T-helper 1 cell treated with Interleukin-12 subunit alpha and Interleukin-12 subunit beta and Interleukin-4 antibody, amounts not matched to agents 30 ng/mL and 1 ng/mL, for 36 hours (primary cell): ENCODE data around the gene LITAF. TPM values are rescaled to one million over a fixed set of nuclear protein-coding genes. Genes with fewer than 3 reads are reported as not detected.
"Not testable (repeated sequence)": the region's sequence is repeated elsewhere in the genome, so short reads cannot be mapped to it uniquely, and the experiment has no call there.

ENCODE experiments used
- intact Hi-C: fragments of 100-400 bp; cut with micrococcal nuclease; formaldehyde crosslinking; loops from one replicate; pipeline ENCODE4 v1.15.1; 2024
- total RNA-seq: library from RNA; stranded (reverse); gene quantifications from 2 replicates; pipeline ENCODE4 v1.2.3, GENCODE V29; 2022

Gene LITAF
- total RNA-seq, 1 donor from 2014 or later = 126 TPM

DNA sequence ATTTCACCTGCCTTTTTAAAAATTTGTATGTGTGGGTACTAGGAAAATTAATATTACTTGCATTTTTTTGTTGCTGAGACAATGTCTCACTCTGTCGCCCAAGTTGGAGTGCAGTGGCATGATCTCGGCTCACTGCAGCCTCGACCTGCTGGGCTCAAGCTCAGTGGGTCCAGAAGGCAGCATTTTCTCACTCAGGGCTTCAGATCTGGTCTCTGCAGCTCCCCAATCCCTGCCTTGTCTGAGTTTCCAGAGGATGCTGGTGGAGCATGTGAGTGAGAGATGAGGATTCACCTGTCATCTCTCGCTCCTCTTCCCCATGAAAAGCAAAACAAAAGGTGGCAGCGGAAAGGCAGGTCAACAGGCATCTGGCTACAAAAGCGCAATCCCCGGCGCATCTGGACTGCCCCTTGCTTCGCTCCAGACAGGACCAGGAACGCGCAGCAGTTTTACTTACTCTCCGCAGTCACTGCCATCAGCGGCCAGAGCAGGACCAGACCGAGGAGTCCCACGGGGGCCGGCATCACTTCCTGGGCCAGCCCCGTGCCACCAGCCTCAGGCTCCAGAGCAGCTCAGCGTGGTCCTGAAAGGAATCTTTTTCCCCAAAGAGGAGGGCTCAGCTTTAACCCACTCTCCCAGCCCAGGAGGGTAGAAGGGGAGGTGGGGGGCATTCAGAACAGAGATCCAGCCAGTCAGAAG, 59.9 kb downstream of the LITAF start:
- intact Hi-C loops = no loop called here

DNA sequence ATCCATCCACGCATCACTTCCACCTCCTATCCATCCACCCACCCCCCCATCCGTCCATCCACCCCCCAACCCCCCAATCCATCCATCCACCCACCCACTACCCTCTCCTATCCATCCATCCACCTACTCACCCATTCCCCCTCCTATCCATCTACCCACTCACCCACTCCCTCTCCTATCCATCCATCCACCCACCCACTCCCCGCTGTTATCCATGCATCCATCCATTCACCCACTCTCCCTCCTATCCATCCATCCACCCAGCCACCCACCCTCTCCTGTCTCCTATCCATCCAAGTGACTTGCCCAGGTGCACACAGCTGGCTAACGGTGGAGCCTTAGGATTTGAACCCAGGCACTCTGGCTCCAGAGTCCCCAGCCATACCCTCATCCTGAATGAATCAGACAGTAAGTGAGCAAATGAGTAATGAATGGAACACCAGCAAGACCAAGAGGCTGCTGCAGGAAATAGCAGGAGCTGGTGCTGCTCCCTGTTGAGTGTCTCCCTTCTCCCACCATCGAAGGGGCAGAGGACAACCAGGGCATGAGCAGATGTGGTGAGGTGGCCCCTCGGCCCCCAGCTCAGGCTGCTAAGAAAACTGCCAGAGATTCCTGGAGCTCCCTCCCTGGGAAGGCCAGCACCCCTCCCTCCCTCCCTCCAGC, 62.5 kb downstream of the LITAF start:
- intact Hi-C loops = loop anchor here (5.0 kb wide), 1 partner anchor 102 kb away; no protein-coding TSS in a partner anchor

GRCh38 chr16:11521055-11521454, 65.7 kb downstream of the LITAF start:
- intact Hi-C loops = loop anchor here (5.0 kb wide), 1 partner anchor 99 kb away; no protein-coding TSS in a partner anchor

DNA sequence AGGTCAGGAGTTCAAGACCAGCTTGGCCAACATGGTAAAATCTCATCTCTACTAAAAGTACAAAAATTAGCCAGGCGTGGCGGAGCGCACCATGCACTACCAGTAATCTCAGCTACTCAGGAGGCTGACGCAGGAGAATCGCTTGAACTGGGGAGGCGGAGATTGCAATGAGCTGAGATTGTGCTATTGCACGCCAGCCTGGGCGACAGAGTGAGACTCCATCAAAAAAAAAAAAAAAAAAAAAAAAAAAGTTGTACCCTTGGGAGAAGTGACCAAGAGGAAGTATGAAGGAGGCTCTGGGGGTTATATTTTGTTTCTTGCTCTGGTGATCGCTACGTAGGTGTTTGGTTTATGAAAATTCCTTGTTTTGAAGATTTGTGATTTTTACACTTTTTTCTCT, 66.3 kb downstream of the LITAF start:
- intact Hi-C loops = loop anchor here (5.0 kb wide), 1 partner anchor 98 kb away; no protein-coding TSS in a partner anchor

DNA sequence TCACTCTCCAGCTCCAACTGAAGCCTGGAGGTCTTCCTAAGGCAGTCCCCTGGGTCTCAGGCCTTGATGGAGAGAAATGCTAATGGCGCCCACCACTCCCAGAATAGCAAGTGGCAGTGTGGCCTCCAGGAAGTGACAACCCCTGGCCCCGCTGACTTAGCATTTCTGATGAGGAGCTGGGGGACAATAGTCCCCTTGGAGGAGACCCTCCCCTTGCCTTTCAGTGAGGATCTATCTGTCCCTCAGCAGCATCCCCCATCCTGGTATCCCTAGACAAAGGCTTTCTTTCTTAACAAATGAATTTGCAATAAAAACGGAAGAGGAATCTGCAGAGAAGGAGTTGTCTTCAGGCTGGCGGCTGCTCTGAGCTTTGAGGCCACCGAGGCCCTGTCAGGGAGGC, 68.8 kb downstream of the LITAF start:
- intact Hi-C loops = no loop called here

DNA sequence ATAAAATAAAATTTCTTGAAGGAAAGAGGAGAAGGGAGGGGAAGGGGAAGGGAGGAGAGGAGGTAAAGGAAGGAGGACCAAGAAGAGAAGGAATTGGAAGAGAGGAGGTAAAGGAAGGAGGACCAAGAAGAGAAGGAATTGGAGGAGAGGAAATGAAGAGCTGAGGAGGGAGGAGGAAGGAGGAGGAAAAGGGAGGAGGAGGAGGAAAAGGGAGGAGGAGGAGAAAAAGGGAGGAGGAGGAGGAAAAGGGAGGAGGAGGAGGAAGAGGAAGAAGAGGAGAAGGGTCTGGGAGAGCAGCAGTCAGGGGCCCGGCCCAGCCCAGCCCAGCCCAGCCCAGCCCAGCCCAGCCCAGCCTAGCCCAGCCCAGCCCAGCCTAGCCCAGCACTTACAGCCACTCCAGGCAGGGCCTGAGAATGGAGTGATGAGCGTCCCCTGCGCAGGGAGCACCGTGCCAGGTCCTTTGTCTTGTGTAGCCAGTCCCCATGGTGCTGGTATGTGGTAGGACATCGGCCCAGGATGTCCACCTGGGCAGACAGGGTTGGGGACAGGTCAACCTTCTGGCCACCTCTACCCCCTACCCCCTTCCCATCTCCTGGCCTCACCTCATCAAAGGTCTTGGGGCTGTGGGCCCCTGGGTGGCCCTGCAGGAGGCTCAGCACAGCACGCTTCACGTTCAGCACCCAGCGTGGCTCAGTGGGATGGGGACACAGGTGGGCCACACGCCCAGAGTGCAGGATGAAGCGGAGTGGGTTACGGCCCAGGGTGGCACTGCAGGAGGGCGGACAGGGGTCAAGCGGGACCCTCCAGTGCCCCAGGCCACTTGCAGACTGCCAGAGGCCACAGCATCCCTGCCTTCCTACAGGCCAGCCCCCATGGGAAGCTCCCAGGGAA, 70.9 kb downstream of the LITAF start:
- intact Hi-C loops = no loop called here

GRCh38 chr16:11514283-11514682, 72.4 kb downstream of the LITAF start:
- intact Hi-C loops = no loop called here

DNA sequence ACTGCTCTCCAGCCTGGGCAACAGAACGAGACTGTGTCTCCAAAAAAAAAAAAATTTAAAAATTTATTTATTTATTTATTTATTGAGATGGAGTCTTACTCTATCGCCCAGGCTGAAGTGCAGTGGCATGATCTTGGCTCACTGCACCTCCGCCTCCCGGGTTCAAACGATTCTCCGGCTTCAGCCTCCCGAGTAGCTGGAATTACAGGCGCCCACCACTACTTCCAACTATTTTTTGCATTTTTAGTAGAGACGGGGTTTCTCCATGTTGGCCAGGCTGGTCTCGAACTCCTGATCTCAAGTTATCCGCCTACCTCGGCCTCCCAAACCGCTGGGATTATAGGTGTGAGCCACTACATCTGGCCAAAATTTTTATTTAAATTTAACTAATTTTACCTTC, 73.4 kb downstream of the LITAF start:
- intact Hi-C loops = not testable (repeated sequence)

DNA sequence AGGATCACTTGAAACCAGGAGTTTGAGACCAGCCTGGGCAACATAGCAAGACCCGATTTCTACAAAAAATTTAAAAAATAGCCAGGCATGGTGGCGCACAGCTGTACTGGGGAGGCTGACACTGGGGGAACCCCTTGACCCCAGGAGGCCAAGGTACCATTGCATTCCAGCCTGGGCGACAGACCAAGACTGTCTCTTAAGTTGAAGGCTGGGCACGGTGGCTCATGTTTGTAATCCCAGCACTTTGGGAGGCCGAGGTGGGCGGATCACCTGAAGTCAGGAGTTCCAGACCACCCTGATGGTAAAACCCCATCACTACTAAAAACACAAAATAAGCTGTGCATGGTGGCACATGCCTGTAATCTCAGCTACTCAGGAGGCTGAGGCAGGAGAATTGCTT, 74.9 kb downstream of the LITAF start:
- intact Hi-C loops = no loop called here

- intact Hi-C loops = no loop called here
Measured at GRCh38 chr16:11511328-11511727, 75.4 kb downstream of the LITAF start.

GRCh38 chr16:11510178-11510973, 76.3 kb downstream of the LITAF start:
- intact Hi-C loops = no loop called here

GRCh38 chr16:11507991-11508390, 78.7 kb downstream of the LITAF start:
- intact Hi-C loops = no loop called here

- intact Hi-C loops = no loop called here
Measured at GRCh38 chr16:11507350-11507749, 79.4 kb downstream of the LITAF start.

DNA sequence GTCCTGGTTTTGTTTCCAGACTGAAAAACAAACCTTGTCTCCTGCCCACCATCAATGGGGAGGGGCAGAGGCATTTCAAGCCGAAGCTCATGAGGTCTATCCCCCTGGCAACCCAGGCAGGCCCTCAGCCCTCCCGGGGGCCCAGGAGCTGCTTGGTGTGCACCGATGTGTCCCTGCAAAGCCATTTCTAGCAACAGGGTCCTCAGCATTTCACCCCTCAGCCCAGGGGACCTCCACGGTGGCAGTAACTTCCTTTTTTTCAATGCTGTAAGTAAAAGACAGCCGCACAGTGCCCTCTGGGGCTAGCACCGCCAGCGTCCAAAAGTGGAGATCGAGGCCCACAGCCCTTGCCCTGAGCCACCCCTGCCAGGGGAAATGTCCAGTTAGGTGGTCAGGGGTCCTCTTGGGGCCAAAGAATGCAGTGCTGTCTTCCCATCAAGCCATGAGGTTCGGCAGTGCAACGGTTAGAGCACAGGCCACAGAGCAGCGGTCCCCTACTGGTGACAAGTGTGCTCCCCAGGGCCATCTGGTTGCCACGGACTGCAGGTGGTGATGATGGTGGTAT, 79.9 kb downstream of the LITAF start:
- intact Hi-C loops = no loop called here

- intact Hi-C loops = not testable (repeated sequence)
Measured at GRCh38 chr16:11504261-11504660, 82.5 kb downstream of the LITAF start.

DNA sequence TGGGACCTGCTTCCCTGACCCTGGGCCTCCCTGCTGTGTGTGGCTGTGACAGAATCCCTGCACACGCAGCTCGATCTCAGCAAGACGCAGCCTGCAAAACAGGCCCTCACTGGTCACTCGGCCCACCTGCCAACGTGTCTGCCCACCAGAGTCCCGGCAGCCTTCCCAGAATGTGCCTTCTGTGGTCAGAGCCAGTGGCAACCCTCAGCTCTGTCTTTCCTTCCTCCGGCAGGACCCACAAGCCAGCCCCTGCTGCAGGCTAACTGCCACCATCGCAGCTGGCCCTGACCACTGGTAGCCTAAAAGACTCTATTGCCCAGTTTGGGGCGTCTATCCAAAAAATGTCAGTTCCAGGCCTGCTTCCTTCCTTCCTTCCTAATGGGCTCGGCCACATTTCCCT, 83.2 kb downstream of the LITAF start:
- intact Hi-C loops = no loop called here

DNA sequence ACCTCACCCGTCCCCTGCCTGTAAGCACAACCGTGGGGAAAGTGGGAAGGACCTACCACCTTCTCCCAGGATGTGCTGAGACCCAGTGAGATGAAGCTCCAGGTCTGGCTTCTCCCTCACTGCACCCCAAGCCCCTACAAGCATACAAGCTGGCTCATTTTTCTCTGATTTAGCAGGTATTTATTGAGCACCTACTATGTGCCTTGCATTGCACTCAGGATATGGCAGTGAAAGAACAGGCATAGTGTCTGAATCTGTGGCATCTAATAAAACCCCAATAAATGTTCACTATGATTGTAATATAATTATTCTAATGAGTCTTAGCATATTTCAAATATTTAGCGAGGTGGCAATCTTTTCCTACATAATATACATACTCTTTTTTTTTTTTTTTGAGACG, 84.5 kb downstream of the LITAF start:
- intact Hi-C loops = no loop called here

DNA sequence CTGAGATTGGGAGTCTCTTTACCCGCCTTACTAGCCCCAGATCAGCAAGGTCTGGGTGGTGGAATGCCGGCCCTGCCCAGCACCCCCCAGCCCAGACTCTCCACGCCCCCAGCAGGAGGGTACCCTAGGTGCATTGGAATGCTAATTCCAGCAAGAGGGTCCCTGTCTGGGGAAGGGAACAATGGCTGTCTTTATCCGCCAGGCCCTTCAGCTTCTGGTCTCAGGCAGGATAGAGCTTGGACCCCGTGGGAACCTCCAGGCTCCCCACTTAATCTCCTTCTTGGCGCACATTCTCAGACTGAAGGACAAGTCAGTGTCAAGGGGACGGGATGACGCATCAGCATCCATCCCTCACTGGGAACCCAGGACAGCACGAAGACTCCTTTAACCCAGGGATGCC, 85.1 kb downstream of the LITAF start:
- intact Hi-C loops = no loop called here

GRCh38 chr16:11500700-11501346, 85.9 kb downstream of the LITAF start:
- intact Hi-C loops = no loop called here
